Fibroblast of mammary gland (primary cell): Measurements from ENCODE around the gene DPP7.

ENCODE experiments used
- DNase-seq: peaks from one replicate; pipeline ENCODE4 v3.0.0-alpha.2; 2010; ENCODE audit warnings: low read depth
- H3K4me3 ChIP-seq: 2 replicates; pipeline ENCODE4 v1.5.1; 2011; ENCODE audit warnings: low read depth, mild to moderate bottlenecking, low read length, moderate library complexity; ENCODE audit not compliant: control insufficient read depth
- TF ChIP-seq, protein P1 (sequence below): conservative IDR thresholded peaks from 2 replicates; pipeline ENCODE4 v1.5.1; 2011; ENCODE audit warnings: low read depth, low read length, inconsistent platforms; ENCODE audit not compliant: control insufficient read depth, insufficient read depth

Gene DPP7

DNA sequence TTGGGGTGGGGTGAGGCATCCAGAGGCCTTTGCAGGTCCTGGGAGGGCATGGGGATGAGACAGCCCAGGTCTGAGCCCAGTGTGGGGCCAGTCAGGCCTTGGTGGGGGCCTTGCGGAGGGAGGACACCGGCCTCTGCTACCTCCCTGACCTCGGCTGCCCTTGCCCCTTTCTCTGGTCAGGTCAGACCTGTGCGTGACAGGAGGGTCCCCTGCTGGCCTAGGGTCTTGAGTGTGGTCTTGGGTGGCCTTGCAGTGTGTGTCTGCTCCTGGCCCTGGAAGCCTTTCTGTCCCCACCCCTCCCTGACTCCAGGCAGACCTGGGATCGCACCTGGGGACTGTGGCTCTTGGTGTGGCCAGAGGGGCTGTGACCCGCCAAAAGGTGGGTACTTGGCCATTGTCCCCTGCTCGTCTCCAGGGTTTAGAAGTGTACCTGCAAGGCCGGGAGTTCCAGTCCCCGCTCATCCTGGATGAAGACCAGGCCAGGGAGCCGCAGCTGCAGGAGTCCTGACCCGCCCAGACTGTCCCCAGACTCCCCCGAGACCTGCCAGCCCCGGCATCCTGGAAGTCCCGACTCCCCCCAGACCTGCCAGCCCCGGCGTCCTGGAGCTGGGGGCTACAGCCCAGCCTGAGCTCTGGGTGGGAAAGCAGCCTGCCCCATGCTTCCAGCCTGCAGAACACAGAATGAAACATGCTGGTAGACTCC is 32.2 kb downstream of the DPP7 start:
- DNase-seq, result no peak
- TF ChIP-seq, protein P1, sequence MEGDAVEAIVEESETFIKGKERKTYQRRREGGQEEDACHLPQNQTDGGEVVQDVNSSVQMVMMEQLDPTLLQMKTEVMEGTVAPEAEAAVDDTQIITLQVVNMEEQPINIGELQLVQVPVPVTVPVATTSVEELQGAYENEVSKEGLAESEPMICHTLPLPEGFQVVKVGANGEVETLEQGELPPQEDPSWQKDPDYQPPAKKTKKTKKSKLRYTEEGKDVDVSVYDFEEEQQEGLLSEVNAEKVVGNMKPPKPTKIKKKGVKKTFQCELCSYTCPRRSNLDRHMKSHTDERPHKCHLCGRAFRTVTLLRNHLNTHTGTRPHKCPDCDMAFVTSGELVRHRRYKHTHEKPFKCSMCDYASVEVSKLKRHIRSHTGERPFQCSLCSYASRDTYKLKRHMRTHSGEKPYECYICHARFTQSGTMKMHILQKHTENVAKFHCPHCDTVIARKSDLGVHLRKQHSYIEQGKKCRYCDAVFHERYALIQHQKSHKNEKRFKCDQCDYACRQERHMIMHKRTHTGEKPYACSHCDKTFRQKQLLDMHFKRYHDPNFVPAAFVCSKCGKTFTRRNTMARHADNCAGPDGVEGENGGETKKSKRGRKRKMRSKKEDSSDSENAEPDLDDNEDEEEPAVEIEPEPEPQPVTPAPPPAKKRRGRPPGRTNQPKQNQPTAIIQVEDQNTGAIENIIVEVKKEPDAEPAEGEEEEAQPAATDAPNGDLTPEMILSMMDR, result no peak
- no peak overlapping the region for H3K4me3 ChIP-seq

DNA sequence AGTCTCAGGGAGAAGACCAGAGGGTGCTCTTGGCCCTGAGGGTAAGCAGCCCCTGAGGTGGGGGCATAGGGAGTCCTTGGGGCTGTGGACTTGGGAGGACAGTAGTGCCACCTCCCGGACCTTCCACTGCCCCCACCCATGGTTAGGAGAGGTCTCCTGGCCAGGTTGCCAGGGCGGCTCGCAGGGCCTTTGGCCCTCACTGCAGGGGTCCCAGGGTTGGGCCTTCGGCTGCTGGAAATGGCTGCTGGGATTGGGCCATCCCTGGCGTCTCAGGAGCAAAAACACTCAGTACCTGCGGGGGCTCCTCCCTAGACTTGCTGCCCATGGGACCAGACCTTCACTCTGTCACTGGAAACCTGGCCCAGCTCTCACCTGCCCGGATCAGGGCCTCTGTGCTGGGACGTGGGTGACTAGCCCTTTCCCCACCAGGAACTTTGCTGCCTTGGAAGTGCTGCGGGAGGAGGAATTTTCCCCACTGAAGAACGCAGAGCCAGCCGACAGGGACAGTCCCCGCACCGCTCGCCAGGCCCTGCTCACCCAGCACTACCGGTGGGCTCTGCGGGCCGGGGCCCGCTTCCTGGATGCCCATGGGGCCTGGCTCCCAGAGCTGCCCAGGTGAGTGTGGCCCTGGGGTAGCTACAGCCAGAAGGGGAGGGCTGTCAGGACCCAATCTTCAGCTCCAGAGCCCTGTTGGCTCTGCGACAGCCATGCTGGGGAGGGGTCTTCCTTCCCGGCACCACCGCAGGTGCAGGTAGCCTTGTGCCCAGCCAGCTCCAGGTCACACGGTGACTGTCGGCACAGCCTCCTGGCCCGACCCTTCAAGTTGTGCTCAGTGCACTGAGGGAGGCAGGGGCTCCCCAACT is 34.0 kb downstream of the DPP7 start:
- DNase-seq, result no peak
- TF ChIP-seq, protein P1, result no peak

DNA sequence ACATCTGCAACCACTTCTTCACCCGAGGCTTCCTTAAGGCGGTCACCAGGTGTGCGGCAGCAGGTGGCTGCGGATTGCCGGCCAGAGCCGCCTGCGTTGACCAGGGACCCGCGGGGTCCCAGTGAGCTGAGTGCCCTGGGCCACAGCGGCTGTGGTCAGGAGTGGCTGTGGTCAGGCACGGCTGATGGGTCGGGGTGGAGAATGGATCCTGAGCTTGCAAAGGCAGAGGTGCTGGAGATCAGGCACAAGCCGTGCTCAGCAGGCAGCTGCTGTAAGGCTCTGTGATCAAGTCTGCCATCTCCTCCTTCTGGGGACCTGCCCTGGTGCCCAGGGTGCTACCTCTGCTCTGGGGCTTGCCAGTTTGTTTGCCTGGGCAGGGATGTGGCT is 35.1 kb downstream of the DPP7 start:
- TF ChIP-seq, protein P1, result no peak
- DNase-seq, result no peak
- no peak overlapping the region for H3K4me3 ChIP-seq

More for the DNA sequence above, 34.0 kb downstream of the DPP7 start:
- H3K4me3 ChIP-seq, result no peak overlapping the region

DNA sequence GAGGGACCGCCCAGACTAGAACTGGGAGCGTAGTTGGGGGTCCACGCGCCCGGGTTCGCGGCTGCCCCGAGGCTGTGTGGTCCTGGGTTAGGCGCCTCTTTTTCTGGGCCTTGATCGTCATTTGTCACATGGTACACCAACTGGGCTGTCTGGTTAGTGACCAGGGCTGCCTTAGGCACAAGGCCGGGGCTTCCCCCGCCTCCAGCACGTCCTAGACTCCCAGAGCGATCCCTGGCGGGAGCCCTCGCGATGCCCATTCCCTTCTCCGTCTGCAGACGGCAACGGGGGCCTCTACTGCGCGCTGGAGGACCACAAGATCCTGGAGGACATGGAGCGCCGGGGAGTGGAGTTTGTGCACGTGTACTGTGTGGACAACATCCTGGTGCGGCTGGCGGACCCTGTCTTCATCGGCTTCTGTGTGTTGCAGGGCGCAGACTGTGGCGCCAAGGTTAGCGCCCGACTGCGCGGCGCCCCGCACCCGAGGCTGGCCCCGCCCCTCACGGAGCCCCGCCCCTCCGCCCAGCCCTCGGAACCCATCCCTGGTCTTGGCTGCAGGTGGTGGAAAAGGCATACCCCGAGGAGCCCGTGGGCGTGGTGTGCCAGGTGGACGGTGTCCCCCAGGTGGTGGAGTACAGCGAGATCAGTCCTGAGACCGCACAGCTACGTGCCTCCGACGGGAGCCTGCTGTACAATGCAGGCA is 35.7 kb downstream of the DPP7 start:
- peak overlapping the region; percentile 63 for H3K4me3 ChIP-seq
- DNase-seq, result no peak
- TF ChIP-seq, protein P1, result no peak

DNA sequence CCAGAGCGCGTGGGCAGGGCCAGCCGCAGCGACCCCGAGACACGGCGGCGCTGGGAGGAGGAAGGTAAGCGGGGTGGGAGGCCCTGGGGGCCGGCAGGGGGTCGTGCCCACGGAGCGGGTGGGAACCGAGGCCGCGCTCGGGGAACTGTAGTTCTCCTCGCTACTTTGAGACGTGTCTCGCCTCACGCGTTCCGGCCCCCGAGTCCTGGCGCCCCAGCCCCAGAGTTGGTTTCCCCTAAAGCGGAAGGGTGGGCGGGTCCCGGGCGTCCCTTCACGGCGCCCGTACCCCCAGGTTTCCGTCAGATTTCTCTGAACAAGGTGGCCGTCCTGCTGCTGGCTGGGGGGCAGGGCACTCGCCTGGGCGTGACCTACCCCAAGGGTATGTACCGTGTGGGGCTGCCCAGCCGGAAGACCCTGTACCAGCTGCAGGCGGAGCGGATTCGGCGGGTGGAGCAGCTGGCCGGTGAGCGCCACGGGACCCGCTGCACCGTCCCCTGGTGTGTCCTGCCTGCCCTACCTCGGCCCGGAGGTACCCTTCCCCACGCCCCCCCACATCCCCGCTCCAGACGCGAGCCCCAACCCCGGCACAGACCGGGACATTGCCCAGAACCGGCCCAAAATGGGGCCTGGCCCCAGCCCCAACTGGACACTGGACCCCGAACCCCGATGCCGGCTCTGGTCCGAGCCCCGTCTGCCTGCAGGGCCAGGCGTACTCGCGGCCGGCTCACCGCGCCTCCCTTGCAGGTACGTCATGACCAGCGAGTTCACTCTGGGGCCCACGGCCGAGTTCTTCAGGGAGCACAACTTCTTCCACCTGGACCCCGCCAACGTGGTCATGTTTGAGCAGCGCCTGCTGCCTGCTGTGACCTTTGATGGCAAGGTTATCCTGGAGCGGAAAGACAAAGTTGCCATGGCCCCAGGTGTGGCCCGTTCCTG is 36.5 kb downstream of the DPP7 start:
- peak overlapping the region; percentile 63 for H3K4me3 ChIP-seq
- DNase-seq, result no peak
- TF ChIP-seq, protein P1, result no peak
